ENCODE measurements around the gene KRTAP5-5. TPM values are rescaled to one million over a fixed set of nuclear protein-coding genes. Genes with fewer than 3 reads are reported as not detected.
"Not testable (repeated sequence)": the region's sequence is repeated elsewhere in the genome, so short reads cannot be mapped to it uniquely, and the experiment has no call there.

KRTAP5-5 gene
- total and polyA plus RNA-seq, 2 of the 8 experiments (the other 6 are each of a cell fraction or from before 2014, with no cell fraction given) = 0.09 TPM; not detected in 1

DNA sequence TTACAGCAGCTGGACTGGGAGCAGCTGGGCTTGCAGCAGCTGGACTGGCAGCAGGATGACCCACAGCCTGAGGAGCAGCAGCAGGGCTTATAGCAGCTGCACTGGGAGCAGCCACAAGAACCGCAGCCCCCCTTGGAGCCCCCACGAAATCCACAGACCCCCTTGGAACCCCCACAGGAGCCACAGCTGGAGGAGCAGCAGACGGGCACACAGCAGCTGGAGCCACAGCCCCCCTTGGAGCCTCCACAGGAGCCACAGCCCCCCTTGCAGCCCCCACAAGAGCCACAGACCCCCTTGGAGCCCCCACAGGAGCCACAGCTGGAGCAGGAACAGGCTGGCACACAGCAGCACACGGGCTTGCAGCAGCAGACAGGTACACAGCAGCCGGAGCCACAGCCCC lies 21.7 kb upstream of the KRTAP5-5 start:
- H3K4me2 ChIP-seq (ENCODE audit: insufficient read depth in 1 of 2, low read depth in 2 of 2, low read length in 2 of 2); H3K56ac ChIP-seq (replicated peaks; ENCODE audit: insufficient read length, low read depth, low read length); H3K79me2 ChIP-seq (ENCODE audit: control insufficient read depth in 1 of 2, insufficient read depth in 2 of 2, low read length in 2 of 2); H3K4me1 ChIP-seq (replicated peaks in 1 of 4; ENCODE audit: control insufficient read depth in 3 of 4, insufficient read depth in 4 of 4, low read length in 3 of 4); H2AK5ac ChIP-seq (ENCODE audit: low read depth, low read length); H3K23ac ChIP-seq (ENCODE audit: insufficient read length); H2BK15ac ChIP-seq (ENCODE audit: low read length); H3K27ac ChIP-seq (ENCODE audit: low read depth, low read length); DNase-seq (ENCODE audit: low read depth in 1 of 2, low spot score in 2 of 2); H3K9me3 ChIP-seq (ENCODE audit: insufficient read depth in 2 of 2, low read depth in 1 of 2, low read length in 1 of 2); H3K27me3 ChIP-seq (replicated peaks in 1 of 4; ENCODE audit: control insufficient read depth in 3 of 4, extremely low read depth in 1 of 4, insufficient read depth in 3 of 4, low read length in 3 of 4); H2BK5ac ChIP-seq (ENCODE audit: low read depth, low read length); H3K4ac ChIP-seq (replicated peaks; ENCODE audit: insufficient read length, low read depth, low read length); H3K36me3 ChIP-seq (ENCODE audit: control insufficient read depth in 2 of 4, insufficient read depth in 4 of 4, low read length in 3 of 4); H4K8ac ChIP-seq (ENCODE audit: extremely low read depth, insufficient read depth, low read length); H3K14ac ChIP-seq (ENCODE audit: insufficient read length); FAIRE-seq; POLR2A ChIA-PET (ENCODE audit: partially characterized antibody); H2AFZ ChIP-seq (ENCODE audit: low read length); H2BK20ac ChIP-seq (ENCODE audit: low read length); H3K23me2 ChIP-seq (ENCODE audit: low read depth, low read length); H3K4me3 ChIP-seq (ENCODE audit: extremely low read depth in 1 of 4, insufficient read depth in 2 of 4, low read depth in 3 of 4, low read length in 4 of 4); H2BK12ac ChIP-seq (ENCODE audit: low read depth, low read length); H4K20me1 ChIP-seq (replicated peaks in 1 of 2; ENCODE audit: control insufficient read depth in 1 of 2, insufficient read depth in 2 of 2, low read length in 2 of 2); H3K9ac ChIP-seq (replicated peaks in 1 of 4; ENCODE audit: extremely low read depth in 1 of 4, low read depth in 3 of 4, low read length in 3 of 4); H3K79me1 ChIP-seq (ENCODE audit: low read depth, low read length); H4K91ac ChIP-seq (replicated peaks; ENCODE audit: insufficient read length, low read length); H4K5ac ChIP-seq (ENCODE audit: insufficient read length, low read depth, low read length); H3K18ac ChIP-seq (ENCODE audit: extremely low read depth, low read length); H2BK120ac ChIP-seq (replicated peaks; ENCODE audit: low read depth, low read length): not testable (repeated sequence)
- 78% methylated on average over 5 of the region's 5 CpGs; no CpG with 5 or more reads in 1 of the 2 experiments for WGBS, 2 experiments (ENCODE audit: extremely low coverage in 1 of 2, insufficient coverage in 1 of 2, insufficient read length in 1 of 2, insufficient replicate concordance in 2 of 2, low coverage in 1 of 2, low lambda C conversion rate in 2 of 2, missing lambda C conversion rate in 1 of 2)
- CTCF ChIA-PET (ENCODE audit: partially characterized antibody) = interaction anchor here (0.8 to 1.9 kb wide), 2 partner anchors 12 to 32 kb away, joined by 4 to 8 read pairs; no protein-coding TSS in a partner anchor
